Neural progenitor cell (in vitro differentiated cells): Measurements from ENCODE around the gene DCC. TPM values are rescaled to one million over a fixed set of nuclear protein-coding genes. Genes with fewer than 3 reads are reported as not detected.
"Not testable (repeated sequence)": the region's sequence is repeated elsewhere in the genome, so short reads cannot be mapped to it uniquely, and the experiment has no call there.

Experiments
- DNase-seq: peaks from one replicate; pipeline ENCODE4 v3.0.0-alpha.2; 2016; ENCODE audit warnings: low spot score
- H2AFZ ChIP-seq: fragments of 200-600 bp; sonication (generic); replicated peaks from 2 replicates; pipeline ENCODE4 v1.6.1; 2016; ENCODE audit warnings: antibody characterized with exemption
- H3F3A ChIP-seq: fragments of 200-600 bp; sonication (generic); 2 replicates; pipeline ENCODE4 v1.6.1; 2016; ENCODE audit warnings: antibody characterized with exemption, low read depth
- H3K27ac ChIP-seq: fragments of 200-600 bp; sonication (generic); 2 replicates; pipeline ENCODE4 v1.5.1; 2016; ENCODE audit warnings: mild to moderate bottlenecking
- H3K27me3 ChIP-seq: fragments of 200-600 bp; sonication (generic); 2 replicates; pipeline ENCODE4 v1.6.1; 2016; ENCODE audit warnings: mild to moderate bottlenecking, moderate library complexity
- H3K36me3 ChIP-seq: fragments of 200-600 bp; sonication (generic); 2 replicates; pipeline ENCODE4 v1.5.1; 2016
- H3K4me1 ChIP-seq: fragments of 200-600 bp; sonication (generic); 2 replicates; pipeline ENCODE4 v1.6.1; 2016; ENCODE audit warnings: mixed run types
- H3K4me2 ChIP-seq: fragments of 200-600 bp; sonication (generic); 2 replicates; pipeline ENCODE4 v1.6.1; 2016
- H3K4me3 ChIP-seq: fragments of 200-600 bp; sonication (generic); 2 replicates; pipeline ENCODE4 v1.5.1; 2016
- H3K79me2 ChIP-seq: fragments of 200-600 bp; sonication (generic); 2 replicates; pipeline ENCODE4 v1.6.1; 2016; ENCODE audit warnings: low read depth
- H3K9ac ChIP-seq: fragments of 200-600 bp; sonication (generic); 2 replicates; pipeline ENCODE4 v1.6.1; 2016
- H3K9me3 ChIP-seq: fragments of 200-600 bp; sonication (generic); 2 replicates; pipeline ENCODE4 v1.5.1; 2016; ENCODE audit warnings: low read depth
- H4K20me1 ChIP-seq: fragments of 200-600 bp; sonication (generic); 2 replicates; pipeline ENCODE4 v1.6.1; 2016; ENCODE audit warnings: low read depth
- H3K27ac Mint-ChIP-seq: 3 replicates; pipeline ENCODE4 v1.8.0; 2021; ENCODE audit warnings: mixed read lengths
- H3K27me3 Mint-ChIP-seq: 2 replicates; pipeline ENCODE4 v1.8.0; 2022; ENCODE audit warnings: low read depth, mild to moderate bottlenecking, inconsistent platforms, moderate library complexity, mixed read lengths; ENCODE audit not compliant: insufficient read depth
- H3K36me3 Mint-ChIP-seq: 3 replicates; pipeline ENCODE4 v1.8.0; 2021; ENCODE audit warnings: mixed read lengths
- H3K4me1 Mint-ChIP-seq: 3 replicates; pipeline ENCODE4 v1.8.0; 2021; ENCODE audit warnings: mixed read lengths
- H3K4me3 Mint-ChIP-seq: 3 replicates; pipeline ENCODE4 v1.8.0; 2021; ENCODE audit warnings: mild to moderate bottlenecking, moderate library complexity, mixed read lengths
- H3K9me3 Mint-ChIP-seq: 3 replicates; pipeline ENCODE4 v1.8.0; 2020; ENCODE audit warnings: mixed read lengths
- EZH2 ChIP-seq: fragments of 200-600 bp; sonication (generic); IDR thresholded peaks from 2 replicates; pipeline ENCODE4 v1.6.1; 2017; ENCODE audit warnings: antibody characterized with exemption, mild to moderate bottlenecking, moderate library complexity
- EZH2phosphoT487 ChIP-seq: fragments of 200-600 bp; sonication (generic); IDR thresholded peaks from 2 replicates; pipeline ENCODE4 v1.6.1; 2017; ENCODE audit warnings: antibody characterized with exemption
- total RNA-seq: library from RNA; depleted of rRNA; stranded (reverse); fragments of >200 nt; gene quantifications from 2 replicates; pipeline ENCODE4 v1.2.3, GENCODE V29; 2015; ENCODE audit warnings: low replicate concordance
- TF ChIP-seq, protein P1 (sequence below): fragments of 200-600 bp; sonication (generic); IDR thresholded peaks from 2 replicates; pipeline ENCODE4 v1.5.1; 2017; ENCODE audit warnings: antibody characterized with exemption, mild to moderate bottlenecking

The DCC gene
- total RNA-seq, 1 donor from 2014 or later, result 0.41 TPM

DNA sequence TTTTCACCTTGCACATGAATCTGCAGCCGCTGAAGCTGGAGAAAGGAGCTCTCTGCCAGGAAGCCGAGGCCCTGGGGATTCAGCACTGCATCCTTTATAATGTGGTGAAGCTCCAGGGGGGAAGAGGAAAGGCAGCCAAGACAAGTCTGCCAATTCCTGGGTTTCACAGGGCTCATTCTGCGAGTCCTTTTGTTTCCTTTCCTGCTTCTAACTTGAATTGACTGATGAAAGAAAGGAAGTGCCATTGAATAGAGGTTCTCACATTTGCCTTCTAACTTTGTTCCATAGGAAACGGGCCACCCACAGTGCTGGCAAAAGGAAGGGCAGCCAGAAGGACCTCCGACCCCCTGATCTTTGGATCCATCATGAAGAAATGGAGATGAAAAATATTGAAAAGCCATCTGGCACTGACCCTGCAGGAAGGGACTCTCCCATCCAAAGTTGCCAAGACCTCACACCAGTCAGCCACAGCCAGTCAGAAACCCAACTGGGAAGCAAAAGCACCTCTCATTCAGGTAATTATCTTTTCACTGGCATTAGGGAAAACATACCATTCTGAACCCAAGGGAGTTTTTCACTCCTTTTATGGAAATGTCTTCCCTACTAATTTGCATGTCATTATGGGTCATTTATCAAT, 1119.1 kb downstream of the DCC start:
- Mint-ChIP-seq H3K27me3 (peaks cover 2% of the 10 kb centered on the region), H3K36me3 (peaks cover 7% of the 10 kb centered on the region), H3K4me1 (peaks cover 35% of the 10 kb centered on the region), H3K9me3 (peaks cover 18% of the 10 kb centered on the region), H3K4me3 (no peak overlapping the region), H3K27ac (peak overlapping the region; percentile 76)
- Histone ChIP-seq H2AFZ (no peak overlapping the region), H3K79me2 (no peaks in the 10 kb centered on the region), H3K9ac (no peak overlapping the region), H3K27me3 (no peaks in the 10 kb centered on the region), H3K36me3 (no peaks in the 10 kb centered on the region), H3K4me1 (peaks cover 13% of the 10 kb centered on the region), H4K20me1 (no peaks in the 10 kb centered on the region), H3K9me3 (no peaks in the 10 kb centered on the region), H3K27ac (no peak overlapping the region), H3F3A (peaks cover 14% of the 10 kb centered on the region), H3K4me3 (no peak overlapping the region), H3K4me2 (peak overlapping the region; percentile 58)
- peak; percentile 78 for DNase-seq
- TF ChIP-seq EZH2 (no peak), EZH2phosphoT487 (no peak)
- TF ChIP-seq, protein P1, sequence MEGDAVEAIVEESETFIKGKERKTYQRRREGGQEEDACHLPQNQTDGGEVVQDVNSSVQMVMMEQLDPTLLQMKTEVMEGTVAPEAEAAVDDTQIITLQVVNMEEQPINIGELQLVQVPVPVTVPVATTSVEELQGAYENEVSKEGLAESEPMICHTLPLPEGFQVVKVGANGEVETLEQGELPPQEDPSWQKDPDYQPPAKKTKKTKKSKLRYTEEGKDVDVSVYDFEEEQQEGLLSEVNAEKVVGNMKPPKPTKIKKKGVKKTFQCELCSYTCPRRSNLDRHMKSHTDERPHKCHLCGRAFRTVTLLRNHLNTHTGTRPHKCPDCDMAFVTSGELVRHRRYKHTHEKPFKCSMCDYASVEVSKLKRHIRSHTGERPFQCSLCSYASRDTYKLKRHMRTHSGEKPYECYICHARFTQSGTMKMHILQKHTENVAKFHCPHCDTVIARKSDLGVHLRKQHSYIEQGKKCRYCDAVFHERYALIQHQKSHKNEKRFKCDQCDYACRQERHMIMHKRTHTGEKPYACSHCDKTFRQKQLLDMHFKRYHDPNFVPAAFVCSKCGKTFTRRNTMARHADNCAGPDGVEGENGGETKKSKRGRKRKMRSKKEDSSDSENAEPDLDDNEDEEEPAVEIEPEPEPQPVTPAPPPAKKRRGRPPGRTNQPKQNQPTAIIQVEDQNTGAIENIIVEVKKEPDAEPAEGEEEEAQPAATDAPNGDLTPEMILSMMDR, result no peak

DNA sequence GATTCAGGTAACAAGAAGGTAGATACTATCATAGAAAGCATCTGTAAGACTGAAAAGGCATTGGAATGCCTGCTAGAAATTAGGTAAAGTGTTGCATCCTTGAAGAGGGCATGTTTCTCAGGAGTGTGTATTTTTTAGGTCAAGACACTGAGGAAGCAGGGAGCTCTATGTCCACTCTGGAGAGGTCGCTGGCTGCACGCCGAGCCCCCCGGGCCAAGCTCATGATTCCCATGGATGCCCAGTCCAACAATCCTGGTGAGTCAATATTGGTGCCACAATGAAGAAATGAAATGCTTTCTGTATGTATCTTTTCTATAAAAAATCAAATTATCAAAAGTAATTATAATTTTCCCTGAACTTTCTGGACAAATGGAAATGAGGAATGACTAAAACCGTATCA, 1127.8 kb downstream of the DCC start:
- no peak for DNase-seq
- H3K27me3 ChIP-seq, result no peaks in the 10 kb centered on the region
- H3K4me3 ChIP-seq, result no peak overlapping the region
- H3K4me2 ChIP-seq, result no peak overlapping the region
- TF ChIP-seq, protein P1, result no peak
- TF ChIP-seq EZH2 (no peak), EZH2phosphoT487 (no peak)
- H2AFZ ChIP-seq, result no peak overlapping the region
- H4K20me1 ChIP-seq, result no peaks in the 10 kb centered on the region
- no peak overlapping the region for H3K27ac ChIP-seq
- peaks cover 17% of the 10 kb centered on the region for H3K9me3 Mint-ChIP-seq
- H3K36me3 ChIP-seq, result no peaks in the 10 kb centered on the region
- H3K4me1 Mint-ChIP-seq, result no peaks in the 10 kb centered on the region
- no peak overlapping the region for H3K9ac ChIP-seq
- no peak overlapping the region for H3K4me3 Mint-ChIP-seq
- H3F3A ChIP-seq, result no peaks in the 10 kb centered on the region
- no peaks in the 10 kb centered on the region for H3K9me3 ChIP-seq
- no peaks in the 10 kb centered on the region for H3K79me2 ChIP-seq
- no peak overlapping the region for H3K27ac Mint-ChIP-seq
- peaks cover 16% of the 10 kb centered on the region for H3K36me3 Mint-ChIP-seq
- no peaks in the 10 kb centered on the region for H3K27me3 Mint-ChIP-seq
- no peaks in the 10 kb centered on the region for H3K4me1 ChIP-seq

DNA sequence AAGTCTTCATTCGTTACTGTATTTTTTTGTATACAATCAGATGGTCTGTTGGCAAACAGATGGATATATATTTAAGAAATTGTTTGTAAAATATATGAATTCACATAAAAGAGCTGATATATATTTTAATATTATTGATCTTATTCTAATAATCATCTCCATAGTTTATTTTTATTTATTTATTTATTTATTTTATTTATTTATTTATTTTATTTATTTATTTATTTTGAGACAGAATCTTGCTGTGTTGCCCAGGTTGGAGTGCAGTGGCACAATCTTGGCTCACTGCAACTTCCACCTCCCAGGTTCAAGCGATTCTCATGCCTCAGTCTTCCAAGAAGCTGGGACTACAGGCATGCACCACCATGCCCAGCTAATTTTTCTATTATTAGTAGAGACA, 1128.2 kb downstream of the DCC start:
- H2AFZ ChIP-seq, H3K36me3 ChIP-seq, H3K27ac ChIP-seq, H3K4me3 Mint-ChIP-seq, H4K20me1 ChIP-seq, H3K27ac Mint-ChIP-seq, H3K9ac ChIP-seq, H3K4me3 ChIP-seq, H3K9me3 ChIP-seq, DNase-seq, H3K4me1 Mint-ChIP-seq, H3K79me2 ChIP-seq, H3F3A ChIP-seq, H3K27me3 Mint-ChIP-seq, H3K27me3 ChIP-seq, H3K4me1 ChIP-seq, H3K4me2 ChIP-seq: not testable (repeated sequence)
- Mint-ChIP-seq H3K36me3 (peaks cover 16% of the 10 kb centered on the region), H3K9me3 (peaks cover 17% of the 10 kb centered on the region)

DNA sequence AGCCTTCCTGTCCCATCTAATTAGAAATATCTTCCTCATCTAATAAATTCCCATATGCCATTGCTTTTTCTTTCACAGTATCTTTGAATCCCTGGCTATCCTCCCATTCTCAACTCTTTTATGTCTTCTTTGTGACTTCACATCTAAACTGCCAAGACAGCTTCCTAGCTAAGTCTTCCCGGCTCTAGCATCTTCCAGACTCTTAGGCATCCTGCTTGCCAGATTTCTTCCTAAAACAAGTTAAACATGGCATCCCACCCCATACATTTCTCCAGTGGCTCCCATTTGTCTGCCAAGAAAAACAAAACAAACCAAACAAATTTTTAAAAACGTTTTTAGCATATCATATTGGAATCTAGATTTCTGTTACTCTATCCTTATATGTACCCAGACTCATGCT, 1132.5 kb downstream of the DCC start:
- Histone ChIP-seq H3K36me3 (no peaks in the 10 kb centered on the region), H3K9ac (no peak overlapping the region), H4K20me1 (no peaks in the 10 kb centered on the region), H3K27ac (no peak overlapping the region), H2AFZ (no peak overlapping the region), H3K9me3 (no peaks in the 10 kb centered on the region), H3K4me3 (no peak overlapping the region), H3K79me2 (no peaks in the 10 kb centered on the region), H3K4me2 (no peak overlapping the region), H3K27me3 (no peaks in the 10 kb centered on the region), H3F3A (no peaks in the 10 kb centered on the region), H3K4me1 (no peaks in the 10 kb centered on the region)
- H3K36me3 Mint-ChIP-seq, result peaks cover 25% of the 10 kb centered on the region
- no peak overlapping the region for H3K27ac Mint-ChIP-seq
- no peaks in the 10 kb centered on the region for H3K4me1 Mint-ChIP-seq
- H3K4me3 Mint-ChIP-seq, result no peak overlapping the region
- DNase-seq, result no peak
- TF ChIP-seq, protein P1, result no peak
- no peak for TF ChIP-seq EZH2phosphoT487
- TF ChIP-seq EZH2, result no peak
- no peaks in the 10 kb centered on the region for H3K27me3 Mint-ChIP-seq
- peaks cover 25% of the 10 kb centered on the region for H3K9me3 Mint-ChIP-seq
